DND-41 (cell line): ENCODE measurements around the gene TMBIM1.

ENCODE experiments used
- EZH2 ChIP-seq: IDR thresholded peaks from 3 replicates; pipeline ENCODE4 v1.6.1; 2012; ENCODE audit warnings: borderline replicate concordance, low read depth, mild to moderate bottlenecking, moderate library complexity, low read length, inconsistent platforms; ENCODE audit not compliant: severe bottlenecking
- TF ChIP-seq, protein P1 (sequence below): IDR thresholded peaks from 2 replicates; pipeline ENCODE4 v1.5.1; 2012; ENCODE audit warnings: borderline replicate concordance, low read length, moderate library complexity, mild to moderate bottlenecking; ENCODE audit not compliant: poor library complexity, severe bottlenecking; ENCODE audit errors: extremely low read depth

DNA sequence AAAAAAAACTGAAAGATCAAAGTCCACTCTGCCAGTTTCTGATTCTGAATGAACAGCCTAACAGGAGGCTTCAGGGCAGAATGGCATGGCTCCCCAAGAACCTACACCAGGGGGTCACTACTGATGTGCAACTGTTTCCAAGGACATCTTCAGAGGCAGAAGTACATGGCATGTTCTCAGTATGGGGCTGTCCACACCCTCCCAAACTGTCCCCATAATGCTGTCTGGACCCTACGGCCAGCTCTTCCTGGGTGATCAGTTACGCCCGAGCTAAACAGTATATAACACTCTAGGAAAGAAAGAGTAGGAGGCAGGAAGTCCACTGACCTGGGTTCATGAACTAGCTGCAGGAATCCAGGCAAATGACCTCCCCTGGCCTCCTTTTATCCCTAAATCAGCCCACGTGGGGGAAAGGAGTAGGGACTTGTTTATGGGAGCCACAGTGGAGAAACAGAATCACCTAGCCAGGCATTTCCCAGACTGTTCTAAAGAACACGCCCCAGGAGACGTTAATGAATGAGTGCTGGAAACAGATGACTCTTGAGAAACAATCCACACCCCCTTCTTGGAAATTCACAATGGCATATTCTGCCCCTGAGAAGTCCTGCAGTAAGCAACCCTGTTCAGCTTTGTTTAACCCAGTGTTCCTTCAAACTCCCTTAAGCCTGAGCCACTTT is 2.5 kb downstream of the TMBIM1 start:
- TF ChIP-seq, protein P1, sequence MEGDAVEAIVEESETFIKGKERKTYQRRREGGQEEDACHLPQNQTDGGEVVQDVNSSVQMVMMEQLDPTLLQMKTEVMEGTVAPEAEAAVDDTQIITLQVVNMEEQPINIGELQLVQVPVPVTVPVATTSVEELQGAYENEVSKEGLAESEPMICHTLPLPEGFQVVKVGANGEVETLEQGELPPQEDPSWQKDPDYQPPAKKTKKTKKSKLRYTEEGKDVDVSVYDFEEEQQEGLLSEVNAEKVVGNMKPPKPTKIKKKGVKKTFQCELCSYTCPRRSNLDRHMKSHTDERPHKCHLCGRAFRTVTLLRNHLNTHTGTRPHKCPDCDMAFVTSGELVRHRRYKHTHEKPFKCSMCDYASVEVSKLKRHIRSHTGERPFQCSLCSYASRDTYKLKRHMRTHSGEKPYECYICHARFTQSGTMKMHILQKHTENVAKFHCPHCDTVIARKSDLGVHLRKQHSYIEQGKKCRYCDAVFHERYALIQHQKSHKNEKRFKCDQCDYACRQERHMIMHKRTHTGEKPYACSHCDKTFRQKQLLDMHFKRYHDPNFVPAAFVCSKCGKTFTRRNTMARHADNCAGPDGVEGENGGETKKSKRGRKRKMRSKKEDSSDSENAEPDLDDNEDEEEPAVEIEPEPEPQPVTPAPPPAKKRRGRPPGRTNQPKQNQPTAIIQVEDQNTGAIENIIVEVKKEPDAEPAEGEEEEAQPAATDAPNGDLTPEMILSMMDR = no peak
- TF ChIP-seq EZH2 = no peak
